Testis (tissue), 3 donors: ENCODE results near the gene PPP1R13L. TPM values are rescaled to one million over a fixed set of nuclear protein-coding genes. Genes with fewer than 3 reads are reported as not detected.

ENCODE experiments used
- DNase-seq: peaks from one replicate; pipeline ENCODE4 v3.0.0-alpha.2; 2019
- H3K27ac ChIP-seq, 2 donors: fragments of 200-600 bp; sonication (generic); one replicate each; pipeline ENCODE4 v1.5.1; 2019
- H3K27me3 ChIP-seq: fragments of 200-600 bp; sonication (generic); one replicate; pipeline ENCODE4 v1.5.1; 2019
- H3K36me3 ChIP-seq: fragments of 200-600 bp; sonication (generic); one replicate; pipeline ENCODE4 v1.5.1; 2017; ENCODE audit warnings: low read depth; ENCODE audit errors: missing control alignments
- H3K4me1 ChIP-seq: fragments of 200-600 bp; sonication (generic); one replicate; pipeline ENCODE4 v1.5.1; 2019
- H3K4me3 ChIP-seq, 2 donors: fragments of 200-600 bp; sonication (generic); one replicate each; pipeline ENCODE4 v1.5.1; 2017 to 2019
- H3K9me3 ChIP-seq: fragments of 200-600 bp; sonication (generic); one replicate; pipeline ENCODE4 v1.5.1; 2017
- POLR2A ChIP-seq: fragments of 450-650 bp; IDR thresholded peaks from one replicate; pipeline ENCODE4 v1.6.1; 2017; ENCODE audit warnings: antibody characterized with exemption, mild to moderate bottlenecking, moderate library complexity
- WGBS, 2 donors: methylation state at CpG; one replicate each; pipeline ENCODE4 v1.1.5; 2018; 5-methylcytosine and 5-hydroxymethylcytosine counted together
- intact Hi-C: fragments of 100-400 bp; cut with DNase I; formaldehyde crosslinking; loops from one replicate; pipeline ENCODE4 v1.15.1; 2023; ENCODE audit warnings: low total_unique reads
- polyA plus RNA-seq: library from polyadenylated mRNA; stranded (reverse); fragments of 350-450 nt; fragmentation: Illumina TruSeq; extraction: RNeasy Lipid Tissue Mini Kit (QIAGEN cat#74804); gene quantifications from one replicate; pipeline ENCODE4 v1.2.3, GENCODE V29; 2014; ENCODE audit warnings: low read depth, low replicate concordance; ENCODE audit not compliant: insufficient read depth
- total RNA-seq, 2 donors: library from RNA; depleted of rRNA; stranded (reverse); fragments of >200 nt; gene quantifications; one replicate each; pipeline ENCODE4 v1.2.3, GENCODE V29; 2016
- TF ChIP-seq, protein P1 (sequence below), 3 experiments: fragments of 450-650 bp in 2 of 3; fragments of 200-600 bp in 1 of 3; sonication (generic) in 1 of 3; IDR thresholded peaks; one replicate each; pipeline ENCODE4 v1.5.1; 2016 to 2019; ENCODE audit warnings: antibody characterized with exemption in 3 of 3, mild to moderate bottlenecking in 2 of 3, moderate library complexity in 1 of 3

PPP1R13L gene
- total and polyA plus RNA-seq, 3 donors from 2014 or later = 9.7 to 13.3 (median 12.2) TPM

DNA sequence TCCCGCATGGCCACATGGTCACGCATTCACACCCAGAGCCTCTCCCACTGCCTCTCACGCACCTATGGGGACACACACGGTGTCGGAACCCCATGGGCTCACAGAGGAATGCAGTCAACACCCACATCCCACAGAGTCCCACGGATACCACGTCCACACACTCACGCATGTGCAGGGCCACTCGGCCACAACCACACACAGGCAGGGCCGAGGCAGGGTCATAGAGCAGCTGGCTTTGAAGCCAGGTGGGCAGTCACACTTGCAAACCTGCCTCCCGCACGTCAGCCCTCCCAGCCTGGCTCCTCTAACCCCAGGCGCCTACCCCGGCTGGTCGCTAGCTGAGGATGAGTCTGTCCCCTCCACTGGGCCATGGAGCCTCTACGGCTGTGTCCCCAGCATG lies 42.6 kb downstream of the PPP1R13L start:
- WGBS, 2 donors = 91 to 96% methylated on average over 13 to 16 of the region's 16 CpGs

DNA sequence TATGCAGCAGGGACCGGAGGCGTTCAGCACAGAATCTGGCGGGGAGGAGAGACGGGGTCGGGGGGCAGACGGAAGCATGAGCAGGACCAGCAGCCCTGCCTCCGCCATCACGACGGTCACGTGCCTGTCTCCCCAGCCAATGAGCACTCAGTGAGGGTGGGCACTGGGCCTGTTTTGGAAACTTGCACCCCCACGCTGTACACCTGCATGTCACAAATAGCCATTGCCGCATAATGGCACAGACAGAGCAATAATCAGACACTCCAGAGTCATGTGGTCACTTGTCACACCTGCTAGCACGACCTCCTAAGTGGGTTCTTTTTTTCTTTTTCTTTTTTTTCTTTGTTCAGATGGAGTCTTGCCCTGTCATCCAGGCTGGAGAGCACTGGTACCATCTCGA lies 43.3 kb downstream of the PPP1R13L start:
- WGBS, 2 donors = 90 to 93% methylated on average over 14 of the region's 14 CpGs
- TF ChIP-seq, protein P1, sequence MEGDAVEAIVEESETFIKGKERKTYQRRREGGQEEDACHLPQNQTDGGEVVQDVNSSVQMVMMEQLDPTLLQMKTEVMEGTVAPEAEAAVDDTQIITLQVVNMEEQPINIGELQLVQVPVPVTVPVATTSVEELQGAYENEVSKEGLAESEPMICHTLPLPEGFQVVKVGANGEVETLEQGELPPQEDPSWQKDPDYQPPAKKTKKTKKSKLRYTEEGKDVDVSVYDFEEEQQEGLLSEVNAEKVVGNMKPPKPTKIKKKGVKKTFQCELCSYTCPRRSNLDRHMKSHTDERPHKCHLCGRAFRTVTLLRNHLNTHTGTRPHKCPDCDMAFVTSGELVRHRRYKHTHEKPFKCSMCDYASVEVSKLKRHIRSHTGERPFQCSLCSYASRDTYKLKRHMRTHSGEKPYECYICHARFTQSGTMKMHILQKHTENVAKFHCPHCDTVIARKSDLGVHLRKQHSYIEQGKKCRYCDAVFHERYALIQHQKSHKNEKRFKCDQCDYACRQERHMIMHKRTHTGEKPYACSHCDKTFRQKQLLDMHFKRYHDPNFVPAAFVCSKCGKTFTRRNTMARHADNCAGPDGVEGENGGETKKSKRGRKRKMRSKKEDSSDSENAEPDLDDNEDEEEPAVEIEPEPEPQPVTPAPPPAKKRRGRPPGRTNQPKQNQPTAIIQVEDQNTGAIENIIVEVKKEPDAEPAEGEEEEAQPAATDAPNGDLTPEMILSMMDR (IDR thresholded peaks at IDR 0.05) = no peak
- no peak for TF ChIP-seq POLR2A
- intact Hi-C loops = no loop called here
- no peaks in the 10 kb centered on the region for H3K27me3 ChIP-seq
- no peak for DNase-seq
- no peak overlapping the region for H3K27ac ChIP-seq
- H3K9me3 ChIP-seq = no peaks in the 10 kb centered on the region
- no peak overlapping the region for H3K4me3 ChIP-seq
- H3K4me1 ChIP-seq = no peaks in the 10 kb centered on the region
- H3K36me3 ChIP-seq = no peaks in the 10 kb centered on the region

More for the DNA sequence above, 42.6 kb downstream of the PPP1R13L start:
- DNase-seq = no peak
- H3K4me3 ChIP-seq = no peak overlapping the region
- H3K27me3 ChIP-seq = no peaks in the 10 kb centered on the region
- TF ChIP-seq, protein P1 (IDR thresholded peaks at IDR 0.05) = no peak
- TF ChIP-seq POLR2A = no peak
- H3K27ac ChIP-seq = no peak overlapping the region
- no peaks in the 10 kb centered on the region for H3K4me1 ChIP-seq
- H3K9me3 ChIP-seq = no peaks in the 10 kb centered on the region
- H3K36me3 ChIP-seq = no peaks in the 10 kb centered on the region
- intact Hi-C loops = no loop called here

DNA sequence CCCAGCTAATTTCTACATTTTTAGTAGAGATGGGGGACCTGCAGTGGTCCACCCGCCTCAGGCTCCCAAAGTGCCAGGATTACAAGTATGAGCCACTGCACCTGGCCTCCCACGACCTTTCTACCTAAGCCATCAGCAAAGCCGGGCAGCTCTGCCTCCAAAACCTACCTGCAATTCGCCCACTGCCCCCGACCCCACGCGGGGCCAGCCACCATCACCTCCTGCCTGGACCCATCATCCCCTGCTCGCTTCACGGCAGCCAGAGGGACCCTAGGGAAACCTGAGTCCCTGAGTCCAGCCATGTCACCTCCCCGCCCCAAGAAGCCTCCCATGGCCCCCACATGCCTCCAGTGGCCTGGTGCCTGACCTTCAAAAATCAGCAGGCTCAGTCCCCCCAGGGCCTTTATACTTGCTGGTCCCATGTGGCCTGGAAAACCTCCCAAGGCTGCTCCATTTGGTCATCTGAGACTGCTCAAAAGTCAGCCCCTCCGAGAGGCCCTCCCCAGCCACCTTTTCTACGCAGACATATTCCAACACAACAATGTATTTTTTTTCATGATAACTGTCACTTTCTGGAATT lies 46.6 kb downstream of the PPP1R13L start:
- no peaks in the 10 kb centered on the region for H3K4me1 ChIP-seq
- no peak overlapping the region for H3K4me3 ChIP-seq
- no peaks in the 10 kb centered on the region for H3K9me3 ChIP-seq
- TF ChIP-seq, protein P1 (IDR thresholded peaks at IDR 0.05) = no peak
- no peak for TF ChIP-seq POLR2A
- no peaks in the 10 kb centered on the region for H3K27me3 ChIP-seq
- no peaks in the 10 kb centered on the region for H3K36me3 ChIP-seq
- intact Hi-C loops = no loop called here
- no peak for DNase-seq
- WGBS, 2 donors = 89 to 95% methylated on average over 12 of the region's 12 CpGs
- no peak overlapping the region for H3K27ac ChIP-seq

DNA sequence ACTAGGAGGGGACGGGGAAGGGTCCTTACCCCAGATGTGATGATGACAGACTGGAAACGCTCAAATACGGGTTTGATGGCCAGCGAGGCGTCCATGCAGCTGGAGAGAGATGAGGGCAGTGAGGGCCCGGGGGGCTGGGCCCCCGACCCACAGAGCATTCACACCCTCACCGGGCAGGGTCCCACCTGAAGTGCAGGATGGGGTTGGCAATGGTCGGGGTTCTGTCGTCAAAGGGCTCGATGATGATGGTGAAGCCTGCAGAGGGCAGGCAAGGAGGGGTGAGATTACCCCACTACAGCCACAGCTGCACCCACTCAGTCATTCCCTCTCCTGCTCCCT lies 47.5 kb downstream of the PPP1R13L start:
- TF ChIP-seq POLR2A = no peak
- TF ChIP-seq, protein P1 (IDR thresholded peaks at IDR 0.05) = no peak
- H3K36me3 ChIP-seq = no peaks in the 10 kb centered on the region
- no peaks in the 10 kb centered on the region for H3K27me3 ChIP-seq
- 90 to 92% methylated on average over 11 of the region's 11 CpGs for WGBS, 2 donors
- H3K4me1 ChIP-seq = no peaks in the 10 kb centered on the region
- no peaks in the 10 kb centered on the region for H3K9me3 ChIP-seq
- H3K4me3 ChIP-seq = no peak overlapping the region
- DNase-seq = no peak
- H3K27ac ChIP-seq = no peak overlapping the region
- intact Hi-C loops = no loop called here

DNA sequence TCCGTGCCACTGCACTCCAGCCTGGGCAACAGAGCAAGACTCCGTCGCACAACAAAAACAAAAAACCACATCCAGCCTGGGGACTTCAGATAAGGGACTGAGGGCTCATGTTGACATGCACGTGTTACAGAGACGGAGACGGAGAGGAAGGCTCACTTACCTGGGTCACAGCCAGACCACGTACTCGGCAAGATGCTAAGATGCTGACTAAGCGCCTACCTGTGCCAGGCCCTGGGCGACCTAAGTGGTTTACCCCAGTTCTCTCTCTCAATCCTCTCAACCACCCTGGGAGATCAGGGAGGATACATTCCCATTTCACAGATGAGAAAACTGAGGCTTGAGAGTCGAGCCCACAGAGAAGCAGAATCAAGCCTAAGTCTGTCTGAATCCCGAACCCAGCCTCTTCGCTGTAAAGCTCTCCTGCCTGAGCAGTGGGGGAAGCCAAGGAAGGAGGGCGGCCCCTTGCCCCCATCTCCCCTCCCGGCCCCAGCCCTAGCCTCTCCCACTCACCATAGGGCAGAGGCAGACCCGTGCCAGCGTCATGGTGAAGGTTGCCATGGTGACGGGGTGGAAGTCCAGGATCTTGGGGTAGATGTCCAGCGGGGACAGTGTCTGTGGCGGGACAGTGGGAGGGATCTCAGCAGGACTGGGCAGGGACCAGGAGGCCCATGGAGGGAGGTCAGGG lies 48.0 kb downstream of the PPP1R13L start:
- no peaks in the 10 kb centered on the region for H3K9me3 ChIP-seq
- no peaks in the 10 kb centered on the region for H3K27me3 ChIP-seq
- intact Hi-C loops = no loop called here
- no peak for DNase-seq
- no peak overlapping the region for H3K4me3 ChIP-seq
- 89 to 92% methylated on average over 16 to 20 of the region's 20 CpGs for WGBS, 2 donors
- no peaks in the 10 kb centered on the region for H3K4me1 ChIP-seq
- TF ChIP-seq, protein P1 (IDR thresholded peaks at IDR 0.05) = no peak
- TF ChIP-seq POLR2A = no peak
- H3K27ac ChIP-seq = no peak overlapping the region
- no peaks in the 10 kb centered on the region for H3K36me3 ChIP-seq
